Measurements from ENCODE around the gene GPI. TPM values are rescaled to one million over a fixed set of nuclear protein-coding genes. Genes with fewer than 3 reads are reported as not detected.

GPI gene
- total RNA-seq, 2 experiments from 2014 or later = 686 to 839 TPM

- Mint-ChIP-seq H3K36me3 (ENCODE audit: low read depth) (peaks cover 37% of the 10 kb centered on the region), H3K9me3 (ENCODE audit: low read depth) (no peaks in the 10 kb centered on the region), H3K4me1 (peaks cover 20% of the 10 kb centered on the region), H3K27ac (peak overlapping the region; percentile 80), H3K4me3 (peak overlapping the region; percentile 83), H3K27me3 (no peaks in the 10 kb centered on the region)
- ChIA-PET CTCF (interaction anchor here (0.6 to 1.6 kb wide), 2 partner anchors 27 to 33 kb away, joined by 3 to 10 read pairs; no protein-coding TSS in a partner anchor), POLR2A (no interaction called here)
- intact Hi-C loops (cut with DNase I, micrococcal nuclease) = loop anchor here (1.0 to 5.0 kb wide), 5 partner anchors 25 to 309 kb away; partner anchors contain the start of genes UBA2 (in 2 of the 2) and GPI (in 1 of the 2)
- ATAC-seq (peak; percentile 15), DNase-seq (no peak)
Observed at GRCh38 chr19:34403784-34404108, 38.8 kb downstream of the GPI start.

DNA sequence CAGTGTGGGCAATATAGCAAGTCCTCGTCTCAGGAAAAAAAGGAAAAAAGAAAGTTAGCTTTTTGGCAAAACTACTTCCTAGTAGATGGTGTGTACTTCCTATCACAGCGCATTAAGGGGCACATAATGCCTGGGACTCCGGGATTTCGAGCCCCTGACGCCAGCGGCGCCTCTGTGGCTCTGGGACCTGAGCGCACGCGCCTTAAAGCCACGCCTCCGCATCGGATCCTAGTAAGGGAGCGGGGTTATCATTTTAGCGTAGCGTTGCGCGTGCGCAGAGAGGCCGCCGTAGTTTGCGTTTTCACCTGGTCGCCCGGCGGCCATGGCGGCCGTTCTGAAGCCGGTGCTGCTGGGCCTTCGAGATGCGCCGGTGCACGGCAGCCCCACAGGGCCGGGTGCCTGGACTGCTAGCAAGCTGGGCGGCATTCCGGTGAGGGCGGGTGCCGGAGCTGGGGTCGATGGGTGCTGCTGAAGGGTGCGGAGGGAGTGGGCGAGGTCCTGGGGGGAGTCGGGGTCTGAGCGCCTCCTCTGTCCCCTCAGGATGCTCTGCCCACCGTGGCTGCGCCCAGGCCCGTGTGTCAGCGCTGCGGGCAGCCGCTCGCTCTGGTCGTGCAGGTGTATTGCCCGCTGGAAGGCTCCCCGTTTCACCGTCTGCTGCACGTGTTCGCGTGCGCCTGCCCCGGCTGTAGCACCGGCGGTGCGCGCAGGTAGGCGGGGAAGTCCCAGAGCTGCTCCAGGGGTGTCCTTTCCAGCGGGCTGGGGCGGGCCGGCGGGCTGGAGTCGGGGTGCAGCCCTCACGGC lies 39.3 kb downstream of the GPI start, which contains the start of gene PDCD2L:
Gene PDCD2L (plus strand): TSS at position 291 of the 801 bp plus-strand sequence. CDS start 32 bp downstream, at position 323.
- Mint-ChIP-seq H3K9me3 (ENCODE audit: low read depth) (no peaks in the 10 kb centered on the region), H3K4me1 (peaks cover 23% of the 10 kb centered on the region), H3K27me3 (no peaks in the 10 kb centered on the region), H3K27ac (peak within 1 kb of the TSS; percentile 80), H3K4me3 (peak within 1 kb of the TSS; percentile 83), H3K36me3 (ENCODE audit: low read depth) (peaks cover 37% of the 10 kb centered on the region)
- intact Hi-C loops (cut with DNase I, micrococcal nuclease) = loop anchor here (1.0 to 5.0 kb wide), 5 partner anchors 24 to 308 kb away; partner anchors contain the start of genes UBA2 (in 2 of the 2) and GPI (in 1 of the 2)
- DNase-seq (peak; percentile 97), ATAC-seq (peak; percentile 95)
- POLR2A ChIA-PET = interaction anchor here (0.6 kb wide), 1 partner anchor 14 kb away, joined by 3 read pairs; no protein-coding TSS in a partner anchor
- CTCF ChIA-PET = interaction anchor here (0.6 to 1.6 kb wide), 2 partner anchors 26 to 34 kb away, joined by 3 to 10 read pairs; no protein-coding TSS in a partner anchor

DNA sequence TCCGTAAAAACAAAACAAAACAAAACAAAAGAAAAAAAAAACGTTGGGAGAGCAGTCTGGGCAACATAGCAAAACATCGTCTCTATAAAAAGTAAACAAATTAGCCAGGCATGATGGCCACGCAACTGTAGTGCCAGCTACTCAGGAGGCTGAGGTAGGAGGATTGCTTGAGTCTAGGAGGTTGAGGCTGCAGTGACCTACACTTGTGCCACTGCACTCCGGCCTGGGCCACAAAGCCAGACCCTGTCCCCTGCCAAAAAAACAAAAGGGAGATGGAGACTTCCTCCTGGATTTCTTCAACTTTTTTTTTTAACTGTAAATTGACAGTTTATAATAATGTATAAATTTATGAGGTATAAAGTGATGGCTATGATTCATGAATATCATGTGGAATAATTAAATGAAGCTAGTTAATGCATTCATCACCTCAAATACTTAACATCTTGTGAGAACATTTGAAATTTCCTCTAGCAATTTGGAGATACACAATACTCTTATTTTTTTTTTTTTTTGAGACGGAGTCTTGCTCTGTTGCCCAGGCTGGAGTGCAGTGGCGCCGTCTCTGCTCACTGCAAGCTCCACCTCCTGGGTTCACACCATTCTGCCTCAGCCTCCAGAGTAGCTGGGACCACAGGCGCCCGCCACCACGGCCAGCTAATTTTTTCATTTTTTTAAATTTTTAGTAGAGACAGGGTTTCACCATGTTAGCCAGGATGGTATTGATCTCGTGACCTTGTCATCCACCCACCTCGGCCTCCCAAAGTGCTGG lies 41.1 kb downstream of the GPI start:
- POLR2A ChIA-PET = interaction anchor here (0.6 kb wide), 1 partner anchor 22 kb away, joined by 3 read pairs; no protein-coding TSS in a partner anchor
- ATAC-seq (no peak), DNase-seq (no peak)
- intact Hi-C loops (cut with DNase I, micrococcal nuclease) = no loop called here
- H3K4me3 Mint-ChIP-seq = peak overlapping the region; percentile 83
- H3K27ac Mint-ChIP-seq = no peak overlapping the region
- no peaks in the 10 kb centered on the region for H3K27me3 Mint-ChIP-seq
- peaks cover 23% of the 10 kb centered on the region for H3K4me1 Mint-ChIP-seq
- peaks cover 28% of the 10 kb centered on the region for H3K36me3 Mint-ChIP-seq (ENCODE audit: low read depth)
- H3K9me3 Mint-ChIP-seq (ENCODE audit: low read depth) = no peaks in the 10 kb centered on the region
- CTCF ChIA-PET = interaction anchor here (0.6 kb wide), 3 partner anchors 79 to 237 kb away, joined by 3 to 4 read pairs (median 3); no protein-coding TSS in a partner anchor

GRCh38 chr19:34408411-34408810 lies 43.4 kb downstream of the GPI start:
- POLR2A ChIA-PET = no interaction called here
- CTCF ChIA-PET = interaction anchor here (0.6 kb wide), 2 partner anchors 18 to 244 kb away, joined by 3 to 4 read pairs; no protein-coding TSS in a partner anchor
- Mint-ChIP-seq H3K4me3 (no peak overlapping the region), H3K27ac (no peak overlapping the region), H3K9me3 (ENCODE audit: low read depth) (no peaks in the 10 kb centered on the region), H3K4me1 (peaks cover 23% of the 10 kb centered on the region), H3K27me3 (no peaks in the 10 kb centered on the region), H3K36me3 (ENCODE audit: low read depth) (peaks cover 34% of the 10 kb centered on the region)
- ATAC-seq = no peak
- no peak for DNase-seq
- intact Hi-C loops (cut with DNase I, micrococcal nuclease) = no loop called here

- H3K9me3 Mint-ChIP-seq (ENCODE audit: low read depth) = no peaks in the 10 kb centered on the region
- H3K36me3 Mint-ChIP-seq (ENCODE audit: low read depth) = peaks cover 37% of the 10 kb centered on the region
- intact Hi-C loops (cut with DNase I, micrococcal nuclease) = no loop called here
- no peaks in the 10 kb centered on the region for H3K27me3 Mint-ChIP-seq
- ATAC-seq (no peak), DNase-seq (no peak)
- no peak overlapping the region for H3K27ac Mint-ChIP-seq
- ChIA-PET CTCF (no interaction called here), POLR2A (no interaction called here)
- H3K4me1 Mint-ChIP-seq = peaks cover 17% of the 10 kb centered on the region
- H3K4me3 Mint-ChIP-seq = no peak overlapping the region
Observed at GRCh38 chr19:34409189-34410164, 44.5 kb downstream of the GPI start.

DNA sequence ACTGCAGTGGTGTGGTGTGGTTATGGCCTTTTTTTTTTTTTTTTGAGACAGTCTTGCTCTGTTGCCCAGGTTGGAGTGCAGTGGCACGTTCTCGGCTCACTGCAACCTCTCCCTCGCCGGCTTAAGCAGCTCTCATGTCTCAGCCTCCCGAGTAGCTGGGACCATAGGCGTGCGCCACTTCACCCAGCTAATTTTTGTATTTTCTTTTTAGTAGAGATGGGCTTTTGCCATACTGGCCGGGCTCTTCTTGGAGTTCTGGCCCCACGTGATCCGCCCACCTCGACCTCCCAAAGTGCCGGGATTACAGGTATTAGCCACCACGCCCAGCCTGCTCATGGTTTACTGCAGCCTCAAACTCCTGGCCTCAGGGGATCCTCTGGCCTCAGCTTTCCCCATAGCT lies 46.2 kb downstream of the GPI start:
- Mint-ChIP-seq H3K4me1 (peaks cover 11% of the 10 kb centered on the region), H3K27ac (no peak overlapping the region), H3K4me3 (no peak overlapping the region), H3K27me3 (no peaks in the 10 kb centered on the region), H3K9me3 (ENCODE audit: low read depth) (no peaks in the 10 kb centered on the region), H3K36me3 (ENCODE audit: low read depth) (peaks cover 41% of the 10 kb centered on the region)
- CTCF ChIA-PET = interaction anchor here (0.6 to 1.1 kb wide), 2 partner anchors 19 to 1283 kb away, joined by 3 read pairs; no protein-coding TSS in a partner anchor
- DNase-seq (no peak), ATAC-seq (no peak)
- POLR2A ChIA-PET = no interaction called here
- intact Hi-C loops (cut with DNase I, micrococcal nuclease) = no loop called here

- intact Hi-C loops (cut with DNase I, micrococcal nuclease) = no loop called here
- ATAC-seq = no peak
- peaks cover 41% of the 10 kb centered on the region for H3K36me3 Mint-ChIP-seq (ENCODE audit: low read depth)
- no peaks in the 10 kb centered on the region for H3K27me3 Mint-ChIP-seq
- H3K27ac Mint-ChIP-seq = no peak overlapping the region
- POLR2A ChIA-PET = no interaction called here
- no peak overlapping the region for H3K4me3 Mint-ChIP-seq
- H3K9me3 Mint-ChIP-seq (ENCODE audit: low read depth) = no peaks in the 10 kb centered on the region
- no peak for DNase-seq
- CTCF ChIA-PET = interaction anchor here (1.0 to 1.1 kb wide), 2 partner anchors 10 to 14 kb away, joined by 3 read pairs; no protein-coding TSS in a partner anchor
- peaks cover 4% of the 10 kb centered on the region for H3K4me1 Mint-ChIP-seq
Observed at GRCh38 chr19:34416021-34416545, 51.1 kb downstream of the GPI start.

GRCh38 chr19:34418300-34418699 lies 53.3 kb downstream of the GPI start:
- intact Hi-C loops (cut with DNase I, micrococcal nuclease) = no loop called here
- Mint-ChIP-seq H3K27me3 (no peaks in the 10 kb centered on the region), H3K36me3 (ENCODE audit: low read depth) (peaks cover 33% of the 10 kb centered on the region), H3K4me1 (peaks cover 4% of the 10 kb centered on the region), H3K27ac (no peak overlapping the region), H3K9me3 (ENCODE audit: low read depth) (no peaks in the 10 kb centered on the region), H3K4me3 (no peak overlapping the region)
- ATAC-seq (no peak), DNase-seq (no peak)
- CTCF ChIA-PET = no interaction called here
- POLR2A ChIA-PET = interaction anchor here (0.8 kb wide), 1 partner anchor 14 kb away, joined by 3 read pairs; the partner anchor contains the start of gene PDCD2L

- CTCF ChIA-PET = interaction anchor here (0.8 to 1.4 kb wide), 3 partner anchors 10 to 80 kb away, joined by 3 to 5 read pairs (median 4); no protein-coding TSS in a partner anchor
- peaks cover 20% of the 10 kb centered on the region for H3K4me1 Mint-ChIP-seq
- POLR2A ChIA-PET = no interaction called here
Observed at GRCh38 chr19:34426096-34426661, 61.2 kb downstream of the GPI start.

More at GRCh38 chr19:34426096-34426661, 61.2 kb downstream of the GPI start:
- Mint-ChIP-seq H3K9me3 (ENCODE audit: low read depth) (no peaks in the 10 kb centered on the region), H3K27me3 (no peaks in the 10 kb centered on the region), H3K36me3 (ENCODE audit: low read depth) (peaks cover 30% of the 10 kb centered on the region), H3K27ac (peak overlapping the region; percentile 14), H3K4me3 (no peak overlapping the region)
- ATAC-seq (no peak), DNase-seq (no peak)
- intact Hi-C loops (cut with DNase I, micrococcal nuclease) = loop anchor here in 1 of 2 experiments (5.0 kb wide), 1 partner anchor 59 kb away; the partner anchor contains the start of gene GPI

Measured in activated CD4-positive, alpha-beta T cell treated with anti-CD3 and anti-CD28 coated beads for 36 hours (primary cell).